WTC11 (cell line): ENCODE results near the gene TSPAN17. TPM values are rescaled to one million over a fixed set of nuclear protein-coding genes. Genes with fewer than 3 reads are reported as not detected.

Source experiments
- ATAC-seq: fragments of 200-7000 bp; cut with Tn5 transposase; 2 replicates; pipeline ENCODE4 v1.10.0; 2021; ENCODE audit warnings: mild to moderate bottlenecking, moderate library complexity
- CTCF ChIA-PET: fragments of 300-600 bp; sonication (Branson Sonifier 250); formaldehyde crosslinking; loops from one replicate; lab custom pipeline; 2021; ENCODE audit warnings: antibody characterized with exemption; lab: Charles Lee
- POLR2A ChIA-PET: fragments of 350-600 bp; sonication (Branson Sonifier 250); formaldehyde crosslinking; loops from one replicate; lab custom pipeline; 2021; ENCODE audit warnings: antibody characterized with exemption; lab: Charles Lee
- DNase-seq: peaks from one replicate; pipeline ENCODE4 v3.0.0; 2021; ENCODE audit warnings: low spot score
- H3K27ac Mint-ChIP-seq: 2 replicates; pipeline ENCODE4 v1.8.0; 2021; ENCODE audit warnings: mixed read lengths
- H3K27me3 Mint-ChIP-seq: 2 replicates; pipeline ENCODE4 v1.8.0; 2021; ENCODE audit warnings: low read depth, mild to moderate bottlenecking, moderate library complexity, mixed read lengths
- H3K36me3 Mint-ChIP-seq: 2 replicates; pipeline ENCODE4 v1.8.0; 2021; ENCODE audit warnings: mixed read lengths
- H3K4me1 Mint-ChIP-seq: 2 replicates; pipeline ENCODE4 v1.8.0; 2022; ENCODE audit warnings: mixed read lengths
- H3K4me3 Mint-ChIP-seq: 2 replicates; pipeline ENCODE4 v1.8.0; 2021; ENCODE audit warnings: mild to moderate bottlenecking, moderate library complexity, mixed read lengths
- H3K9me3 Mint-ChIP-seq: 2 replicates; pipeline ENCODE4 v1.8.0; 2021; ENCODE audit warnings: mixed read lengths
- EMX1 ChIP-seq: fragments of 250-450 bp; sonication (Bioruptor Pico); IDR thresholded peaks from 2 replicates; pipeline ENCODE4 v1.8.0; 2021; ENCODE audit warnings: mild to moderate bottlenecking
- GTF2I ChIP-seq: fragments of 250-450 bp; sonication (Bioruptor Pico); conservative IDR thresholded peaks from 2 replicates; pipeline ENCODE4 v1.4.0; 2021; ENCODE audit warnings: mild to moderate bottlenecking
- MXD4 ChIP-seq: fragments of 250-450 bp; sonication (Bioruptor Pico); IDR thresholded peaks from 2 replicates; pipeline ENCODE4 v1.8.0; 2021; ENCODE audit warnings: mild to moderate bottlenecking, moderate library complexity, borderline replicate concordance
- SMAD4 ChIP-seq: sonication (generic); formaldehyde crosslinking; IDR thresholded peaks from 2 replicates; pipeline ENCODE4 v1.8.0; 2022; ENCODE audit warnings: mild to moderate bottlenecking, missing genetic modification reagents
- ZBTB21 ChIP-seq: sonication (generic); formaldehyde crosslinking; IDR thresholded peaks from 2 replicates; pipeline ENCODE4 v1.8.1; 2023; ENCODE audit warnings: mild to moderate bottlenecking, missing genetic modification reagents, borderline replicate concordance
- ZNF219 ChIP-seq: sonication (generic); formaldehyde crosslinking; IDR thresholded peaks from 2 replicates; pipeline ENCODE4 v1.8.0; 2023; ENCODE audit warnings: missing genetic modification reagents, mild to moderate bottlenecking, borderline replicate concordance
- ZNF317 ChIP-seq: sonication (generic); formaldehyde crosslinking; IDR thresholded peaks from 2 replicates; pipeline ENCODE4 v1.8.1; 2023; ENCODE audit warnings: low read depth, mild to moderate bottlenecking, moderate library complexity, missing genetic modification reagents, borderline replicate concordance
- total RNA-seq: library from RNA; stranded (reverse); gene quantifications from 3 replicates; pipeline ENCODE4 v1.2.3, GENCODE V29; 2021
- TF ChIP-seq, protein P1 (sequence below): fragments of 250-450 bp; sonication (Bioruptor Pico); IDR thresholded peaks from 2 replicates; pipeline ENCODE4 v1.9.0; 2021; ENCODE audit warnings: mild to moderate bottlenecking
- TF ChIP-seq, protein P2 (sequence below): sonication (generic); formaldehyde crosslinking; IDR thresholded peaks from 2 replicates; pipeline ENCODE4 v1.8.0; 2022; ENCODE audit warnings: mild to moderate bottlenecking, missing genetic modification reagents
- TF ChIP-seq, protein P3 (sequence below): sonication (generic); formaldehyde crosslinking; IDR thresholded peaks from 2 replicates; pipeline ENCODE4 v1.8.0; 2023; ENCODE audit warnings: mild to moderate bottlenecking, missing genetic modification reagents
- TF ChIP-seq, protein P4 (sequence below): sonication (generic); formaldehyde crosslinking; IDR thresholded peaks from 2 replicates; pipeline ENCODE4 v1.8.0; 2022; ENCODE audit warnings: mild to moderate bottlenecking, missing genetic modification reagents
- TF ChIP-seq, protein P5 (sequence below): sonication (generic); formaldehyde crosslinking; IDR thresholded peaks from 2 replicates; pipeline ENCODE4 v1.8.1; 2023; ENCODE audit warnings: mild to moderate bottlenecking, missing genetic modification reagents, moderate library complexity
- TF ChIP-seq, protein P6 (sequence below): sonication (generic); formaldehyde crosslinking; IDR thresholded peaks from 2 replicates; pipeline ENCODE4 v1.8.1; 2023; ENCODE audit warnings: mild to moderate bottlenecking, missing genetic modification reagents, borderline replicate concordance

Gene TSPAN17
- total RNA-seq, 1 experiment from 2014 or later, result 47.8 TPM

DNA sequence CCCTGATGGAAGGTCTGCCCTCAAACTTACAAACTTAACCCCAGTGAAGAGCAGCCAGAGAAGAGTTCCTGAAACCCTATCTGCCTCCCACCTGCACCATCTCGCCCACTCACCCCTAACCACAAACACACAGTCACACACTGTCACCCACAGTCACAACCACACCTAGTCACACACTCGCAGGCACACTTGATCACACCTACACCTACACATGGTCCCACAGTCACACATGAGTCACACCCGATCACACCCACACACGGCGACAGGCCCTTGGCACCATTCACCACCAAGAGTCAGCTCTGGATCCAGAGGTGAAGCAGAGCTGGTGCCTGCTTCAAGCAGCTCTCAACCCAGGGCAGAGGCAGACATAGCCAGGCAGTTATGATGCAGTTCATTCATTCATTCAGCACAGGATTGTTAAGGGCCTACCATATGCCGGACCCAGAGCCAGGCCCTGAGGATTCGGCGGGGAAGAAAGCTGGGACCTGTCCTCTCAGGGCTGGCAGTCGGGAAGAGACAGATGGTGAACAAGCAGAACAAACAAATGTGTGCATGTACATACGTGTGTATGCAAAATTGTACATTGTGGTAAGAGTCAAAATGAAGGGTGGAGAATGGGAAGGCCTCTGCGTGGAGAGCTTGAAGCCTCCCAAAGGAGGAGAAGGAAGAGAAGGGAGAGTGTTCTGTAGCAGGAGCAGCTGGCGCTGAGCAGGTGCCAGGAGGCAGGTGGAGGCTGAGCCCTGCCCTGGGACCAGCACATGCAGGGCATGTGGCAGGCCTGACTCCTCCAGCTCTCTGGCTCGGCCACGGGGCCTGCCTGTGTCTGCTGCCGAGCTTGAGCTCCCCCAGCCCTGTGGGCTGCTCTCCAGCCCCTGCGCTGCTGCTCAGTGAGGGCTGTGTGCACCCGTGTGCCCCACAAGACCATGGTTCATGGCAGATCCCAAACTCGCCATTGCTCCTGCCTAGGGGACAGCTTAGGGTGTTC, 6.4 kb downstream of the TSPAN17 start:
- no peak for ATAC-seq
- Mint-ChIP-seq H3K4me3 (no peak overlapping the region), H3K27ac (no peak overlapping the region), H3K36me3 (no peaks in the 10 kb centered on the region), H3K27me3 (no peaks in the 10 kb centered on the region), H3K4me1 (peaks cover 22% of the 10 kb centered on the region), H3K9me3 (no peaks in the 10 kb centered on the region)
- TF ChIP-seq, protein P1, sequence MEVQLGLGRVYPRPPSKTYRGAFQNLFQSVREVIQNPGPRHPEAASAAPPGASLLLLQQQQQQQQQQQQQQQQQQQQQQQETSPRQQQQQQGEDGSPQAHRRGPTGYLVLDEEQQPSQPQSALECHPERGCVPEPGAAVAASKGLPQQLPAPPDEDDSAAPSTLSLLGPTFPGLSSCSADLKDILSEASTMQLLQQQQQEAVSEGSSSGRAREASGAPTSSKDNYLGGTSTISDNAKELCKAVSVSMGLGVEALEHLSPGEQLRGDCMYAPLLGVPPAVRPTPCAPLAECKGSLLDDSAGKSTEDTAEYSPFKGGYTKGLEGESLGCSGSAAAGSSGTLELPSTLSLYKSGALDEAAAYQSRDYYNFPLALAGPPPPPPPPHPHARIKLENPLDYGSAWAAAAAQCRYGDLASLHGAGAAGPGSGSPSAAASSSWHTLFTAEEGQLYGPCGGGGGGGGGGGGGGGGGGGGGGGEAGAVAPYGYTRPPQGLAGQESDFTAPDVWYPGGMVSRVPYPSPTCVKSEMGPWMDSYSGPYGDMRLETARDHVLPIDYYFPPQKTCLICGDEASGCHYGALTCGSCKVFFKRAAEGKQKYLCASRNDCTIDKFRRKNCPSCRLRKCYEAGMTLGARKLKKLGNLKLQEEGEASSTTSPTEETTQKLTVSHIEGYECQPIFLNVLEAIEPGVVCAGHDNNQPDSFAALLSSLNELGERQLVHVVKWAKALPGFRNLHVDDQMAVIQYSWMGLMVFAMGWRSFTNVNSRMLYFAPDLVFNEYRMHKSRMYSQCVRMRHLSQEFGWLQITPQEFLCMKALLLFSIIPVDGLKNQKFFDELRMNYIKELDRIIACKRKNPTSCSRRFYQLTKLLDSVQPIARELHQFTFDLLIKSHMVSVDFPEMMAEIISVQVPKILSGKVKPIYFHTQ, result no peak
- TF ChIP-seq EMX1 (CRISPR knock-in tag), result no peak
- TF ChIP-seq MXD4 (CRISPR knock-in tag), result no peak
- no peak for TF ChIP-seq ZNF317 (CRISPR knock-in tag)
- no peak for TF ChIP-seq ZNF219 (CRISPR knock-in tag)
- TF ChIP-seq, protein P2, sequence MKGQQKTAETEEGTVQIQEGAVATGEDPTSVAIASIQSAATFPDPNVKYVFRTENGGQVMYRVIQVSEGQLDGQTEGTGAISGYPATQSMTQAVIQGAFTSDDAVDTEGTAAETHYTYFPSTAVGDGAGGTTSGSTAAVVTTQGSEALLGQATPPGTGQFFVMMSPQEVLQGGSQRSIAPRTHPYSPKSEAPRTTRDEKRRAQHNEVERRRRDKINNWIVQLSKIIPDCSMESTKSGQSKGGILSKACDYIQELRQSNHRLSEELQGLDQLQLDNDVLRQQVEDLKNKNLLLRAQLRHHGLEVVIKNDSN (CRISPR knock-in tag), result no peak
- CTCF ChIA-PET, result no interaction called here
- POLR2A ChIA-PET, result no interaction called here
- no peak for DNase-seq

DNA sequence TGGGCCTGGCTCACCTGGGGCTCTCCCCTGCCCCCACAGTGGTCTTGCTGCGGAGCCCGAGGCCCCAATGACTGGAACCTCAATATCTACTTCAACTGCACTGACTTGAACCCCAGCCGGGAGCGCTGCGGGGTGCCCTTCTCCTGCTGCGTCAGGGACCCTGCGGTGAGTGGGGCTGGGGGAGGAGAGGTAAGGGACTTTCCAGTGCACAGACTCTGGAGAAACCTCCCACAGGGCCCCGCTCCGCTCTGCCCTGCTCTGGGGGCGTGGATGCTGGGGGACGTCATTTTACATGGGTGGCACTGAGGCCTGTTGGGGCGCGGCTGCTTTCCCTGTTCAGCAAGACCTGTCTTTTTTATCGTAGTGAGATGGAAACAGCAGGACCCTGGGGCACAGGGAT, 7.6 kb downstream of the TSPAN17 start:
- CTCF ChIA-PET, result interaction anchor here (0.6 kb wide), 1 partner anchor 457 kb away, joined by 3 read pairs; no protein-coding TSS in a partner anchor
- POLR2A ChIA-PET, result no interaction called here

More for the DNA sequence above, 7.6 kb downstream of the TSPAN17 start:
- no peak for ATAC-seq
- H3K27me3 Mint-ChIP-seq, result no peaks in the 10 kb centered on the region
- no peak overlapping the region for H3K27ac Mint-ChIP-seq
- no peaks in the 10 kb centered on the region for H3K9me3 Mint-ChIP-seq
- no peak for DNase-seq
- TF ChIP-seq SMAD4 (CRISPR knock-in tag) (no peak), ZNF317 (CRISPR knock-in tag) (no peak), GTF2I (CRISPR knock-in tag) (no peak), ZBTB21 (CRISPR knock-in tag) (no peak)
- TF ChIP-seq, protein P3, sequence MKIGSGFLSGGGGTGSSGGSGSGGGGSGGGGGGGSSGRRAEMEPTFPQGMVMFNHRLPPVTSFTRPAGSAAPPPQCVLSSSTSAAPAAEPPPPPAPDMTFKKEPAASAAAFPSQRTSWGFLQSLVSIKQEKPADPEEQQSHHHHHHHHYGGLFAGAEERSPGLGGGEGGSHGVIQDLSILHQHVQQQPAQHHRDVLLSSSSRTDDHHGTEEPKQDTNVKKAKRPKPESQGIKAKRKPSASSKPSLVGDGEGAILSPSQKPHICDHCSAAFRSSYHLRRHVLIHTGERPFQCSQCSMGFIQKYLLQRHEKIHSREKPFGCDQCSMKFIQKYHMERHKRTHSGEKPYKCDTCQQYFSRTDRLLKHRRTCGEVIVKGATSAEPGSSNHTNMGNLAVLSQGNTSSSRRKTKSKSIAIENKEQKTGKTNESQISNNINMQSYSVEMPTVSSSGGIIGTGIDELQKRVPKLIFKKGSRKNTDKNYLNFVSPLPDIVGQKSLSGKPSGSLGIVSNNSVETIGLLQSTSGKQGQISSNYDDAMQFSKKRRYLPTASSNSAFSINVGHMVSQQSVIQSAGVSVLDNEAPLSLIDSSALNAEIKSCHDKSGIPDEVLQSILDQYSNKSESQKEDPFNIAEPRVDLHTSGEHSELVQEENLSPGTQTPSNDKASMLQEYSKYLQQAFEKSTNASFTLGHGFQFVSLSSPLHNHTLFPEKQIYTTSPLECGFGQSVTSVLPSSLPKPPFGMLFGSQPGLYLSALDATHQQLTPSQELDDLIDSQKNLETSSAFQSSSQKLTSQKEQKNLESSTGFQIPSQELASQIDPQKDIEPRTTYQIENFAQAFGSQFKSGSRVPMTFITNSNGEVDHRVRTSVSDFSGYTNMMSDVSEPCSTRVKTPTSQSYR (CRISPR knock-in tag), result no peak
- TF ChIP-seq, protein P4, sequence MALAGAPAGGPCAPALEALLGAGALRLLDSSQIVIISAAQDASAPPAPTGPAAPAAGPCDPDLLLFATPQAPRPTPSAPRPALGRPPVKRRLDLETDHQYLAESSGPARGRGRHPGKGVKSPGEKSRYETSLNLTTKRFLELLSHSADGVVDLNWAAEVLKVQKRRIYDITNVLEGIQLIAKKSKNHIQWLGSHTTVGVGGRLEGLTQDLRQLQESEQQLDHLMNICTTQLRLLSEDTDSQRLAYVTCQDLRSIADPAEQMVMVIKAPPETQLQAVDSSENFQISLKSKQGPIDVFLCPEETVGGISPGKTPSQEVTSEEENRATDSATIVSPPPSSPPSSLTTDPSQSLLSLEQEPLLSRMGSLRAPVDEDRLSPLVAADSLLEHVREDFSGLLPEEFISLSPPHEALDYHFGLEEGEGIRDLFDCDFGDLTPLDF (CRISPR knock-in tag), result no peak
- TF ChIP-seq, protein P5, sequence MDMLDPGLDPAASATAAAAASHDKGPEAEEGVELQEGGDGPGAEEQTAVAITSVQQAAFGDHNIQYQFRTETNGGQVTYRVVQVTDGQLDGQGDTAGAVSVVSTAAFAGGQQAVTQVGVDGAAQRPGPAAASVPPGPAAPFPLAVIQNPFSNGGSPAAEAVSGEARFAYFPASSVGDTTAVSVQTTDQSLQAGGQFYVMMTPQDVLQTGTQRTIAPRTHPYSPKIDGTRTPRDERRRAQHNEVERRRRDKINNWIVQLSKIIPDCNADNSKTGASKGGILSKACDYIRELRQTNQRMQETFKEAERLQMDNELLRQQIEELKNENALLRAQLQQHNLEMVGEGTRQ, result no peak
- TF ChIP-seq, protein P6, sequence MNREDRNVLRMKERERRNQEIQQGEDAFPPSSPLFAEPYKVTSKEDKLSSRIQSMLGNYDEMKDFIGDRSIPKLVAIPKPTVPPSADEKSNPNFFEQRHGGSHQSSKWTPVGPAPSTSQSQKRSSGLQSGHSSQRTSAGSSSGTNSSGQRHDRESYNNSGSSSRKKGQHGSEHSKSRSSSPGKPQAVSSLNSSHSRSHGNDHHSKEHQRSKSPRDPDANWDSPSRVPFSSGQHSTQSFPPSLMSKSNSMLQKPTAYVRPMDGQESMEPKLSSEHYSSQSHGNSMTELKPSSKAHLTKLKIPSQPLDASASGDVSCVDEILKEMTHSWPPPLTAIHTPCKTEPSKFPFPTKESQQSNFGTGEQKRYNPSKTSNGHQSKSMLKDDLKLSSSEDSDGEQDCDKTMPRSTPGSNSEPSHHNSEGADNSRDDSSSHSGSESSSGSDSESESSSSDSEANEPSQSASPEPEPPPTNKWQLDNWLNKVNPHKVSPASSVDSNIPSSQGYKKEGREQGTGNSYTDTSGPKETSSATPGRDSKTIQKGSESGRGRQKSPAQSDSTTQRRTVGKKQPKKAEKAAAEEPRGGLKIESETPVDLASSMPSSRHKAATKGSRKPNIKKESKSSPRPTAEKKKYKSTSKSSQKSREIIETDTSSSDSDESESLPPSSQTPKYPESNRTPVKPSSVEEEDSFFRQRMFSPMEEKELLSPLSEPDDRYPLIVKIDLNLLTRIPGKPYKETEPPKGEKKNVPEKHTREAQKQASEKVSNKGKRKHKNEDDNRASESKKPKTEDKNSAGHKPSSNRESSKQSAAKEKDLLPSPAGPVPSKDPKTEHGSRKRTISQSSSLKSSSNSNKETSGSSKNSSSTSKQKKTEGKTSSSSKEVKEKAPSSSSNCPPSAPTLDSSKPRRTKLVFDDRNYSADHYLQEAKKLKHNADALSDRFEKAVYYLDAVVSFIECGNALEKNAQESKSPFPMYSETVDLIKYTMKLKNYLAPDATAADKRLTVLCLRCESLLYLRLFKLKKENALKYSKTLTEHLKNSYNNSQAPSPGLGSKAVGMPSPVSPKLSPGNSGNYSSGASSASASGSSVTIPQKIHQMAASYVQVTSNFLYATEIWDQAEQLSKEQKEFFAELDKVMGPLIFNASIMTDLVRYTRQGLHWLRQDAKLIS, result no peak
- TF ChIP-seq, protein P1, result no peak
- H3K4me1 Mint-ChIP-seq, result peaks cover 17% of the 10 kb centered on the region
- no peaks in the 10 kb centered on the region for H3K36me3 Mint-ChIP-seq
- H3K4me3 Mint-ChIP-seq, result no peak overlapping the region
